Measurements from ENCODE around the gene IL18RAP.

The IL18RAP gene

DNA sequence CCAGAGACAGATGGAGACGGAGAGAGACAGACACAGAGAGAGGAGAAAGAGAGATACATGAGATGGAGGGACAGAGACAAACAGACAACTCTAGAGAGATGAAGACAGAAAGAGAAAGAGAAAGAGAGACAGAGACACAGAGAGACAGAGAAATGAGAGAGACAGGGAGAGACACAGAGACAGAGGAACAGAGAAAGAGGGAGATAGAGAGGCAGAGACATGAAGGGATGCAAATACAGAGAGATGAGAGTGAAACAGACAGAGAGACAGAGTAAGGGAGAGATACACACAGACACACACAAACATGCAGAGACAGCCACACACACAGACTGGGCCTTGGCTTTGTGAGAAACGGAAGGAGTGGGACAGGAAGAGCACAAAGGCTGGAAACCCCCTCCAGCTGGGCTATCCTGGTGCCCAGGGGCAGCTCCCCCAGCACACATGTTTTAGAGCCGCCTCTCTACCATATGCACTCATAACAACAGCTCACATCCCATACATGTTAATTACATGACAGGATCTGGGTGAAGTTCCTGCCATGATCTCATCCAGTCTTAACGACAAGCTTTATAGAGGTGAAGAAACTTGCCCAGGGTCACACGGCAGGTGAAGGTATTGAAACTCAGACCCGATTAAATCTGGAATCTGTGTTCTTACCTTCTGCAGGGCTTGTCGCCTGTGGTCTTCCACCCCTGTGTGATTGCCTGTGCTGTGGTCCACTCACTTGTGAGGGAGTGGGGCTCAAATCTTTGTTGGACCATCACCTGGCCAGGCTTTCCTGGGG lies 35.0 kb upstream of the IL18RAP start:
- H3K4me3 ChIP-seq (ENCODE audit: low read depth, low read length), result no peak overlapping the region
- no peak for DNase-seq (ENCODE audit: low read depth)

DNA sequence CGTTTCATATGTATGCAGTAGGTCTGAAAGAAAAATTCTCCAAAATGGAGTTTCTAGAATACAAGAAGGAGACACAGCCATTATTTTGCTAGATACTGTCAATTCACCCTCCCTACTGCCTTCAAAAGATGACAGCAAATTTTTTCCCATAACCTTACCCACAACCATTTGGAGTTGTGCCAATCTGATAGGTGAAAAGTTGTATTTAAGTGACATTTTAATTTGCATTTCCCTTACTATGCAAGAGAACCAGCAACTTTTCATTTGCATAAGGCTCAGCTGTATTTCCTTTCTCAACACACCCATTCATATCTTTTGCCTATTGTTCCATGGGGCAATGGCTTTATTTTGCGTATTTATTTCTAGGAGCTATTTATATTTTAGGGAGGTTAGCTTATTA lies 31.4 kb upstream of the IL18RAP start:
- H3K4me3 ChIP-seq (ENCODE audit: low read depth, low read length), result no peak overlapping the region
- TF ChIP-seq, protein P1, sequence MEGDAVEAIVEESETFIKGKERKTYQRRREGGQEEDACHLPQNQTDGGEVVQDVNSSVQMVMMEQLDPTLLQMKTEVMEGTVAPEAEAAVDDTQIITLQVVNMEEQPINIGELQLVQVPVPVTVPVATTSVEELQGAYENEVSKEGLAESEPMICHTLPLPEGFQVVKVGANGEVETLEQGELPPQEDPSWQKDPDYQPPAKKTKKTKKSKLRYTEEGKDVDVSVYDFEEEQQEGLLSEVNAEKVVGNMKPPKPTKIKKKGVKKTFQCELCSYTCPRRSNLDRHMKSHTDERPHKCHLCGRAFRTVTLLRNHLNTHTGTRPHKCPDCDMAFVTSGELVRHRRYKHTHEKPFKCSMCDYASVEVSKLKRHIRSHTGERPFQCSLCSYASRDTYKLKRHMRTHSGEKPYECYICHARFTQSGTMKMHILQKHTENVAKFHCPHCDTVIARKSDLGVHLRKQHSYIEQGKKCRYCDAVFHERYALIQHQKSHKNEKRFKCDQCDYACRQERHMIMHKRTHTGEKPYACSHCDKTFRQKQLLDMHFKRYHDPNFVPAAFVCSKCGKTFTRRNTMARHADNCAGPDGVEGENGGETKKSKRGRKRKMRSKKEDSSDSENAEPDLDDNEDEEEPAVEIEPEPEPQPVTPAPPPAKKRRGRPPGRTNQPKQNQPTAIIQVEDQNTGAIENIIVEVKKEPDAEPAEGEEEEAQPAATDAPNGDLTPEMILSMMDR (IDR thresholded peaks at IDR 0.05; ENCODE audit: low read depth, low read length, missing control alignments), result no peak
- DNase-seq (ENCODE audit: low read depth), result no peak

More for the DNA sequence above, 35.0 kb upstream of the IL18RAP start:
- TF ChIP-seq, protein P1 (IDR thresholded peaks at IDR 0.05; ENCODE audit: low read depth, low read length, missing control alignments), result no peak

DNA sequence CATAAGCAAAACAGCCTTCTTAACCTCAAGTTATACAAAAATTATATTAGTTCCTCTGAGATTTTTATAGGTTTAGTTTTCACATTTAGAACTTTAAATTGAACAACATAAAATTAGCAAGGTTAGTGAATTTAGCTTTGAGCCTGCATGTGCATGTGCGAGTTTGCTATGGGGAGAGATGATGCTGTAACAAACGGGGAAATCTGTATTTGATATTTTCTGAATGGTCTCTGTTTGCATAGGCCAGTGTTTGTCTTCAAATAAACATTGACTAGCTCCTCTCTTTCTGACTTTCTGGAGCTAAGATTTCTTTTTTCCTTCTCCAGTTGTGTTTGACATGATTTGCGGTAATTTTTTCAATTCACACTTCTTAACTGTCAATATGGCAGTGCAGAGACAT lies 30.9 kb upstream of the IL18RAP start:
- DNase-seq (ENCODE audit: low read depth), result no peak
- no peak overlapping the region for H3K4me3 ChIP-seq (ENCODE audit: low read depth, low read length)
- TF ChIP-seq, protein P1 (IDR thresholded peaks at IDR 0.05; ENCODE audit: low read depth, low read length, missing control alignments), result no peak

DNA sequence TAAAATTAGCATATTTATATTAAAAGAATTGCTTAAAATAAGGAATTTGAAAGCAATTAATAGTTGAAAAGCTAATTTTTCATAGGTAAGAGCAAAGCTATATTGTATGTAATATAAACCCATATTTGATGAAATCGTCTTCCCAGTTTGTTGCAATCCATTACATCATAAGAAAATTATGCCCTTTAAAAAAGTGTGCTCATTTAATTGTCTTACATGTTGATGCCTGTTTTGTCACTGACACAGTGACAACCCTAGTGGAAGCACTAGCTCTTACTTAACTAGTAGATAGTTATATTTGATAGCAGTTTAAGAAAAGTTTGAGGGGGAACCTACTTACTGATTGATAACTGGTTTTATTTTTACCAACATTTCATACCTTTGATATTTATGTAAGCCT lies 30.0 kb upstream of the IL18RAP start:
- DNase-seq (ENCODE audit: low read depth), result no peak
- TF ChIP-seq, protein P1 (IDR thresholded peaks at IDR 0.05; ENCODE audit: low read depth, low read length, missing control alignments), result no peak

DNA sequence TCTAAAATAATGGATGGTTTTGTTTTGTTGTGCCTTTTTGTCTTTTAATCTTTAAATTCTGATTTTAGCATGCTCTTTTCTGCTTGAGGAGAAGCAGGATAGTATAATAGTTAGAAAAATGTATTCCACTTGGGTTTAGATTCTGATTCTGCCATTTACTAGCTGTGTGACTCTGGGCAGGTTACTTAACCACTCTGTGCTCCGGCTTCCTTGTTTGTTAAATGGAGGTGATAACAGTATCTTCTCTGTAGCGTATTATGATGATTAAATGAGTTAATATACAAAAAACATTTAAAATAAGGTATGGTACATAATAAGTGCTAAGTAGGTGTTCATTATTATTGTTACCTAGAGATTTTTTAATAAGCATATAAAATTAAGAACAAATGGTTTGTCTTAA lies 26.9 kb upstream of the IL18RAP start:
- TF ChIP-seq, protein P1 (IDR thresholded peaks at IDR 0.05; ENCODE audit: low read depth, low read length, missing control alignments), result no peak

More for the DNA sequence above, 30.0 kb upstream of the IL18RAP start:
- no peak overlapping the region for H3K4me3 ChIP-seq (ENCODE audit: low read depth, low read length)

DNA sequence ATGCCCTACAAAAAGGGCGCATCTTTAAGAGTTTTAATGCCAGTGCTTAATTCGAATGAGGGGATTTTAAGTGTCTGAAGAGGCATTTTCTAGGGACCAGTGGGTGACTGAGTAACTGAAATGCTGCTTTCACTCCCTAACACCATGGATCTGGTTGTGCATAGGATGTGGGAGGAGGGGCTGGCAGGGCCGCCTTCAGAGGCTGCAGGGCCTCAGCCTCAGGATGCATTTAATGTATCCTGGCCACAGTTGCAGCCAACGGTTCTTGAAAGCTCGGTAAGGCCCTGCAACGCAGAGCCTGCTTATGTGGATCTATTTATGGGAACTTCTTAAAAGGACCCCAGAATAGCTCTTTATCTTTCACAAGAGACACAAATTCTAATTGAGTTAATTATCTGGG lies 25.8 kb upstream of the IL18RAP start:
- TF ChIP-seq, protein P1 (IDR thresholded peaks at IDR 0.05; ENCODE audit: low read depth, low read length, missing control alignments), result no peak
- no peak overlapping the region for H3K4me3 ChIP-seq (ENCODE audit: low read depth, low read length)
- no peak for DNase-seq (ENCODE audit: low read depth)

More for the DNA sequence above, 26.9 kb upstream of the IL18RAP start:
- DNase-seq (ENCODE audit: low read depth), result no peak
- no peak overlapping the region for H3K4me3 ChIP-seq (ENCODE audit: low read depth, low read length)
